HEK293 (cell line): Measurements from ENCODE around the gene PEF1.

Source experiments
- CTCF ChIP-seq: fragments of 450-650 bp; formaldehyde crosslinking; IDR thresholded peaks from 2 replicates; pipeline ENCODE4 v1.5.1; 2016; ENCODE audit warnings: missing biosample characterization, missing genetic modification characterization
- GFI1B ChIP-seq: fragments of 450-650 bp; formaldehyde crosslinking; IDR thresholded peaks from 2 replicates; pipeline ENCODE4 v1.5.1; 2016; ENCODE audit warnings: missing biosample characterization, missing genetic modification characterization
- GLI2 ChIP-seq: fragments of 450-650 bp; formaldehyde crosslinking; IDR thresholded peaks from 2 replicates; pipeline ENCODE4; 2017; ENCODE audit warnings: missing biosample characterization, missing genetic modification characterization, low read depth, borderline replicate concordance
- HOXA7 ChIP-seq: sonication (generic); formaldehyde crosslinking; IDR thresholded peaks from 2 replicates; pipeline ENCODE4 v1.8.1; 2022; ENCODE audit warnings: missing genetic modification reagents, borderline replicate concordance
- IKZF3 ChIP-seq: fragments of 450-650 bp; IDR thresholded peaks from 2 replicates; pipeline ENCODE4 v1.5.0; 2018; ENCODE audit warnings: missing biosample characterization, mild to moderate bottlenecking, missing genetic modification characterization, moderate library complexity
- KLF8 ChIP-seq: fragments of 450-650 bp; formaldehyde crosslinking; IDR thresholded peaks from 2 replicates; pipeline ENCODE4 v1.5.1; 2016; ENCODE audit warnings: missing biosample characterization, missing genetic modification characterization
- KLF9 ChIP-seq: fragments of 450-650 bp; formaldehyde crosslinking; IDR thresholded peaks from 2 replicates; pipeline ENCODE4 v1.5.1; 2016; ENCODE audit warnings: missing biosample characterization, missing genetic modification characterization, low read depth
- OVOL3 ChIP-seq: fragments of 450-650 bp; formaldehyde crosslinking; IDR thresholded peaks from 2 replicates; pipeline ENCODE4 v1.5.1; 2016; ENCODE audit warnings: missing biosample characterization, missing genetic modification characterization
- PRDM2 ChIP-seq: fragments of 450-650 bp; formaldehyde crosslinking; IDR thresholded peaks from 2 replicates; pipeline ENCODE4 v1.5.1; 2016; ENCODE audit warnings: missing biosample characterization, missing genetic modification characterization, borderline replicate concordance
- SP2 ChIP-seq: fragments of 450-650 bp; formaldehyde crosslinking; IDR thresholded peaks from 2 replicates; pipeline ENCODE4 v1.5.1; 2016; ENCODE audit warnings: missing biosample characterization, missing genetic modification characterization
- SP7 ChIP-seq: fragments of 450-650 bp; formaldehyde crosslinking; IDR thresholded peaks from 2 replicates; pipeline ENCODE4 v1.5.1; 2016; ENCODE audit warnings: missing biosample characterization, missing genetic modification characterization
- YY2 ChIP-seq: fragments of 450-650 bp; formaldehyde crosslinking; IDR thresholded peaks from 2 replicates; pipeline ENCODE4 v1.5.1; 2016; ENCODE audit warnings: missing biosample characterization, missing genetic modification characterization
- ZBTB1 ChIP-seq: fragments of 450-650 bp; formaldehyde crosslinking; IDR thresholded peaks from 2 replicates; pipeline ENCODE4 v1.5.1; 2016; ENCODE audit warnings: missing biosample characterization, missing genetic modification characterization
- ZBTB48 ChIP-seq: fragments of 450-650 bp; formaldehyde crosslinking; IDR thresholded peaks from 2 replicates; pipeline ENCODE4 v1.5.1; 2016; ENCODE audit warnings: missing biosample characterization, missing genetic modification characterization
- ZNF112 ChIP-seq: fragments of 450-650 bp; formaldehyde crosslinking; IDR thresholded peaks from 2 replicates; pipeline ENCODE4 v1.5.0; 2017; ENCODE audit warnings: missing biosample characterization, missing genetic modification characterization
- ZNF146 ChIP-seq: fragments of 450-650 bp; formaldehyde crosslinking; IDR thresholded peaks from 2 replicates; pipeline ENCODE4 v1.5.1; 2016; ENCODE audit warnings: missing biosample characterization, missing genetic modification characterization
- ZNF157 ChIP-seq: fragments of 450-650 bp; formaldehyde crosslinking; IDR thresholded peaks from 2 replicates; pipeline ENCODE4 v1.5.1; 2016; ENCODE audit warnings: missing biosample characterization, missing genetic modification characterization
- ZNF16 ChIP-seq: fragments of 450-650 bp; formaldehyde crosslinking; IDR thresholded peaks from 2 replicates; pipeline ENCODE4 v1.5.1; 2016; ENCODE audit warnings: low read depth, missing biosample characterization, missing genetic modification characterization
- ZNF24 ChIP-seq: fragments of 450-650 bp; formaldehyde crosslinking; IDR thresholded peaks from 2 replicates; pipeline ENCODE4 v1.5.1; 2016; ENCODE audit warnings: missing biosample characterization, missing genetic modification characterization
- ZNF266 ChIP-seq: fragments of 450-650 bp; formaldehyde crosslinking; IDR thresholded peaks from 2 replicates; pipeline ENCODE4 v1.5.1; 2016; ENCODE audit warnings: missing biosample characterization, missing genetic modification characterization, low read depth
- ZNF354C ChIP-seq: fragments of 450-650 bp; formaldehyde crosslinking; IDR thresholded peaks from 2 replicates; pipeline ENCODE4 v1.5.1; 2016; ENCODE audit warnings: missing biosample characterization, missing genetic modification characterization, low read depth, borderline replicate concordance
- ZNF37A ChIP-seq: fragments of 450-650 bp; IDR thresholded peaks from 2 replicates; pipeline ENCODE4 v1.5.1; 2018; ENCODE audit warnings: missing biosample characterization, missing genetic modification characterization
- ZNF48 ChIP-seq: fragments of 450-650 bp; formaldehyde crosslinking; IDR thresholded peaks from 2 replicates; pipeline ENCODE4 v1.5.1; 2016; ENCODE audit warnings: missing biosample characterization, missing genetic modification characterization
- ZNF501 ChIP-seq: fragments of 450-650 bp; formaldehyde crosslinking; IDR thresholded peaks from 2 replicates; pipeline ENCODE4 v1.5.1; 2016; ENCODE audit warnings: missing biosample characterization, missing genetic modification characterization
- ZNF521 ChIP-seq: fragments of 450-650 bp; formaldehyde crosslinking; IDR thresholded peaks from 2 replicates; pipeline ENCODE4 v1.5.1; 2017; ENCODE audit warnings: missing biosample characterization, mild to moderate bottlenecking, missing genetic modification characterization
- ZNF549 ChIP-seq: fragments of 450-650 bp; IDR thresholded peaks from 2 replicates; pipeline ENCODE4 v1.5.1; 2018; ENCODE audit warnings: missing biosample characterization, missing genetic modification characterization, mild to moderate bottlenecking, inconsistent platforms, moderate library complexity
- ZNF558 ChIP-seq: fragments of 450-650 bp; formaldehyde crosslinking; IDR thresholded peaks from 2 replicates; pipeline ENCODE4 v1.5.1; 2016; ENCODE audit warnings: missing biosample characterization, missing genetic modification characterization
- ZNF596 ChIP-seq: fragments of 450-650 bp; IDR thresholded peaks from 2 replicates; pipeline ENCODE4 v1.5.0; 2018; ENCODE audit warnings: missing biosample characterization, mild to moderate bottlenecking, missing genetic modification characterization, moderate library complexity
- ZNF670 ChIP-seq: fragments of 450-650 bp; formaldehyde crosslinking; IDR thresholded peaks from 2 replicates; pipeline ENCODE4 v1.5.1; 2016; ENCODE audit warnings: missing biosample characterization, missing genetic modification characterization, low read depth
- ZNF704 ChIP-seq: fragments of 450-650 bp; formaldehyde crosslinking; IDR thresholded peaks from 2 replicates; pipeline ENCODE4 v1.5.1; 2016; ENCODE audit warnings: missing biosample characterization, missing genetic modification characterization
- ZNF76 ChIP-seq: fragments of 450-650 bp; formaldehyde crosslinking; IDR thresholded peaks from 2 replicates; pipeline ENCODE4; 2016; ENCODE audit warnings: low read depth, missing biosample characterization, missing genetic modification characterization, borderline replicate concordance
- ZNF777 ChIP-seq: fragments of 450-650 bp; formaldehyde crosslinking; IDR thresholded peaks from 2 replicates; pipeline ENCODE4 v1.5.1; 2017; ENCODE audit warnings: missing biosample characterization, missing genetic modification characterization, borderline replicate concordance
- ZNF837 ChIP-seq: fragments of 450-650 bp; formaldehyde crosslinking; IDR thresholded peaks from 2 replicates; pipeline ENCODE4 v1.5.1; 2016; ENCODE audit warnings: missing biosample characterization, missing genetic modification characterization
- ZSCAN16 ChIP-seq: fragments of 450-650 bp; formaldehyde crosslinking; IDR thresholded peaks from 2 replicates; pipeline ENCODE4 v1.5.1; 2016; ENCODE audit warnings: missing biosample characterization, missing genetic modification characterization

The PEF1 gene

GRCh38 chr1:31644560-31645273, at the start of gene PEF1 (continued):
- TF ChIP-seq ZNF777 (tag by site-specific recombination) (peak; percentile 41; the same call in 1 of the 2 replicates), YY2 (tag by site-specific recombination) (peak; percentile 77), ZNF549 (tag by site-specific recombination) (no peak), ZNF521 (tag by site-specific recombination) (no peak), SP7 (peak; percentile 83), HOXA7 (no peak), ZSCAN16 (tag by site-specific recombination) (no peak), GFI1B (tag by site-specific recombination) (no peak), ZNF48 (tag by site-specific recombination) (no peak), IKZF3 (tag by site-specific recombination) (peak; percentile 99), ZNF670 (tag by site-specific recombination) (no peak), OVOL3 (tag by site-specific recombination) (peak; percentile 89; the same call in 1 of the 2 replicates), ZNF157 (tag by site-specific recombination) (no peak), ZBTB1 (tag by site-specific recombination) (no peak), ZNF112 (tag by site-specific recombination) (no peak), ZNF16 (tag by site-specific recombination) (no peak), KLF9 (tag by site-specific recombination) (peak; percentile 97), ZNF558 (peak; percentile 56; the same call in 1 of the 2 replicates), ZNF837 (no peak), SP2 (tag by site-specific recombination) (peak; percentile 100), ZNF76 (tag by site-specific recombination) (peak; percentile 86), ZNF596 (tag by site-specific recombination) (no peak), CTCF (tag by site-specific recombination) (peak; percentile 42; the same call in 1 of the 2 replicates), GLI2 (tag by site-specific recombination) (no peak), ZNF37A (tag by site-specific recombination) (no peak), ZNF501 (tag by site-specific recombination) (peak; percentile 80; the same call in 1 of the 2 replicates), ZNF146 (tag by site-specific recombination) (peak; percentile 15; the same call in 1 of the 2 replicates), ZNF704 (tag by site-specific recombination) (no peak), ZNF24 (tag by site-specific recombination) (no peak; the same call in none of the 2 replicates), KLF8 (tag by site-specific recombination) (peak; percentile 99), ZBTB48 (tag by site-specific recombination) (peak; percentile 94), PRDM2 (no peak), ZNF266 (tag by site-specific recombination) (no peak), ZNF354C (no peak)
